HepG2 (cell line): ENCODE measurements around the gene RSF1. TPM values are rescaled to one million over a fixed set of nuclear protein-coding genes. Genes with fewer than 3 reads are reported as not detected.

Experiments
- ATAC-seq: fragments of 200-7000 bp; cut with Tn5 transposase; 3 replicates; pipeline ENCODE4 v1.9.1; 2020; ENCODE audit warnings: mild to moderate bottlenecking, moderate library complexity
- BruUV-seq: library from RNA; stranded (reverse); fragments of 400-500 nt; replicated peaks from 2 replicates; lab custom pipeline; 2021; lab: Mats Ljungman, UMichigan
- CTCF ChIA-PET: fragments of 300-600 bp; formaldehyde crosslinking; extraction: SDS; loops from one replicate; lab custom pipeline; 2021; ENCODE audit warnings: low total read pairs, inconsistent platforms, low intra/inter-chr PET ratio; lab: Yijun Ruan, JAX
- POLR2A ChIA-PET: fragments of 350-600 bp; sonication (Branson Sonifier 250); formaldehyde crosslinking; loops from one replicate; lab custom pipeline; 2020; ENCODE audit warnings: antibody characterized with exemption, inconsistent platforms; lab: Yijun Ruan, JAX
- DNase-seq: peaks from one replicate; pipeline ENCODE4 v3.0.0-alpha.2; 2015; ENCODE audit warnings: low spot score
- FAIRE-seq: peaks from 3 replicates; lab custom pipeline; 2011; peaks lifted over from hg19 to GRCh38; lab: Jason Lieb, UNC
- H2AFZ ChIP-seq: one replicate; pipeline ENCODE4 v1.6.1; 2011; ENCODE audit warnings: low read length, inconsistent platforms
- H3K27ac ChIP-seq: fragments of 300-600 bp; 3 replicates; pipeline ENCODE4 v1.8.0; 2011; ENCODE audit warnings: mixed run types, mild to moderate bottlenecking, mixed read lengths, low read length, inconsistent platforms; ENCODE audit not compliant: insufficient read depth; ENCODE audit errors: extremely low read length
- H3K27me3 ChIP-seq, 2 experiments: fragments of 200-600 bp in 1 of 2; 2 replicates in 1 of 2; 3 replicates in 1 of 2; pipeline versions ENCODE4 v1.6.0 to v1.8.0; 2011; ENCODE audit warnings: low read length in 2 of 2, mild to moderate bottlenecking in 2 of 2, moderate library complexity in 2 of 2, inconsistent platforms in 1 of 2; ENCODE audit not compliant: insufficient read depth in 2 of 2, control insufficient read depth in 1 of 2
- H3K36me3 ChIP-seq, 2 experiments: fragments of 200-600 bp in 1 of 2; replicated peaks in 1 of 2; 2 replicates in 1 of 2; 3 replicates in 1 of 2; pipeline versions ENCODE4 v1.5.1 to v1.8.0; 2011; ENCODE audit warnings: low read length in 2 of 2, inconsistent platforms in 1 of 2; ENCODE audit not compliant: insufficient read depth in 2 of 2, control insufficient read depth in 1 of 2
- H3K4me1 ChIP-seq: 2 replicates; pipeline ENCODE4 v1.5.1; 2012; ENCODE audit warnings: low read length, inconsistent platforms; ENCODE audit not compliant: insufficient read depth
- H3K4me2 ChIP-seq: 2 replicates; pipeline ENCODE4 v1.6.0; 2011; ENCODE audit warnings: low read depth, low read length, inconsistent platforms
- H3K4me3 ChIP-seq, 3 experiments: fragments of 200-600 bp in 1 of 3; sonication (generic), shearing (Covaris generic) in 1 of 3; replicated peaks in 1 of 3; 2 replicates each; pipeline ENCODE4 v1.5.1; 2011 to 2016; ENCODE audit warnings: low read length in 3 of 3, inconsistent platforms in 2 of 3, low read depth in 2 of 3, mild to moderate bottlenecking in 2 of 3, control low read depth in 1 of 3, mixed read lengths in 1 of 3; ENCODE audit not compliant: insufficient read depth in 1 of 3
- H3K79me2 ChIP-seq: one replicate; pipeline ENCODE4 v1.6.1; 2011; ENCODE audit warnings: low read length, inconsistent platforms; ENCODE audit not compliant: insufficient read depth
- H3K9ac ChIP-seq: 2 replicates; pipeline ENCODE4 v1.6.0; 2011; ENCODE audit warnings: mild to moderate bottlenecking, low read depth, low read length, inconsistent platforms; ENCODE audit not compliant: insufficient read depth
- H3K9me3 ChIP-seq: 2 replicates; pipeline ENCODE4 v1.5.1; 2012; ENCODE audit warnings: mild to moderate bottlenecking, low read length
- H4K20me1 ChIP-seq: 2 replicates; pipeline ENCODE4 v1.6.0; 2011; ENCODE audit warnings: inconsistent platforms, mild to moderate bottlenecking, low read length, moderate library complexity; ENCODE audit not compliant: insufficient read depth
- KDM6A ChIP-seq: IDR thresholded peaks from 2 replicates; pipeline ENCODE4 v1.6.1; 2016; ENCODE audit warnings: low read depth
- SRSF1 ChIP-seq: fragments of 200-400 bp; formaldehyde crosslinking; optimal IDR thresholded peaks from 2 replicates; pipeline ENCODE3; 2017; ENCODE audit warnings: mild to moderate bottlenecking, low read depth, low read length, moderate library complexity
- ZNF121 ChIP-seq: sonication (generic); formaldehyde crosslinking; IDR thresholded peaks from 2 replicates; pipeline ENCODE4 v1.5.0; 2020; ENCODE audit warnings: mild to moderate bottlenecking, missing genetic modification reagents
- ZNF550 ChIP-seq: sonication (generic); formaldehyde crosslinking; IDR thresholded peaks from 2 replicates; pipeline ENCODE4 v1.4.0; 2020; ENCODE audit warnings: mild to moderate bottlenecking, missing genetic modification reagents, borderline replicate concordance
- WGBS: methylation state at CpG from one replicate; pipeline ENCODE4 v1.1.6; 2017; ENCODE audit warnings: low lambda C conversion rate; 5-methylcytosine and 5-hydroxymethylcytosine counted together
- in situ Hi-C: cut with HindIII; loops from 2 replicates; pipeline ENCODE4 v1.10.0; 2017; ENCODE audit warnings: low pct_unique_long_range_greater_than_20kb; ENCODE audit not compliant: extremely low pct_ligation_motif_present
- intact Hi-C: fragments of 100-400 bp; cut with micrococcal nuclease; formaldehyde crosslinking; loops from one replicate; pipeline ENCODE4 v1.10.0; 2022; ENCODE audit not compliant: unreplicated experiment
- polyA plus RNA-seq, 8 experiments: library from polyadenylated mRNA; depleted of rRNA in 3 of 8; stranded (reverse) in 7 of 8; unstranded in 1 of 8; fragments of >200 nt; fragmentation: Illumina TruSeq in 4 of 8; extraction: Trizol in 4 of 8; gene quantifications; 2 replicates each; pipeline versions ENCODE4 v1.2.1 to v1.2.3, GENCODE V29; 2011 to 2016; ENCODE audit warnings: low read depth in 4 of 8, missing spikeins in 1 of 8, mixed read lengths in 1 of 8; ENCODE audit not compliant: insufficient read depth in 1 of 8
- total RNA-seq, 5 experiments: library from RNA; depleted of rRNA; stranded (reverse); fragments of >200 nt; fragmentation: Illumina TruSeq; extraction: Trizol; gene quantifications; 2 replicates each; pipeline ENCODE4 v1.2.3, GENCODE V29; 2016; ENCODE audit warnings: low read depth in 1 of 5
- TF ChIP-seq, protein P1 (sequence below): sonication (generic); formaldehyde crosslinking; IDR thresholded peaks from 2 replicates; pipeline ENCODE4 v1.9.0; 2022; ENCODE audit warnings: missing genetic modification reagents, mild to moderate bottlenecking, borderline replicate concordance

The RSF1 gene
- total and polyA plus RNA-seq, 2 of the 13 experiments (the other 11 are each of a cell fraction or from before 2014, with no cell fraction given): 15.5 to 33.1 TPM

DNA sequence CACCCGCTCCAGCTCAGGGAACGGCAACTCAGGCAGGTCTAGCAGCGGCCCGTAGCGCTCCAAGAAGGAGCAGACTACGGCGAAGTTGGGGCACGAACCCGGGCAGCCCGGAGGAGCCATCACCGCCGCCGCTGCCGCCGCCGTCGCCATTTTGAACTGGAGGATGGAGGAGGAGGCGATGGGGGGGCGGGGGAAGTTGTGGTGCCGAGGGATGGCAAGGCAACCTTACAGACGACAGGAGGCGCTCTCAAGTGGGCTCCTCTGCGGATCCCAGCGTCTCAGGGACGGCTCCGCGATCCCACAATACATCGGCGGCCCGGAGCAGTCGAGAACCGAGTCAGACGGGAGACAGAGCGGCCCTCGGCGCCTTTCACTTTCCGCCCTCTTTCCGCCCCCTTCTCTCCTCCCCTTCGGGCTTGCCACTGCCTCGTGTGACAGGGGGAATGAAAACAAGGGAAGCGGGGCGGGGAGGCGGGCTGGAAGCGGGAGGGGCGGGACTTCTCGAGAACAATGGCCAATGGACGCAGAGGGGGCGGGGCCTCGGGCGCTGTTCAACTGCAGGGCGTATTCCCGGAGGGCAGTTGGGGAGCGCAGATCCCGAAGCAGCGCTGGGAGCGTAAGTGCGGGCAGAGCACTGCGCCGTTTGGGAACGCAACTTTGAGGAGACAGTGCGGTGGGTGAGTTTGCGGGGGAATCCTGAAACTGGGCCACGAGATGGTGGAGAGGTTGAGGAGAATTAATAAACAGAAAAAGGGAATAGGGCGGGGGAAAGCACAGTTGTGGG is at the start of gene RSF1, which contains the start of gene AAMDC (continued):
- TF ChIP-seq, protein P1, sequence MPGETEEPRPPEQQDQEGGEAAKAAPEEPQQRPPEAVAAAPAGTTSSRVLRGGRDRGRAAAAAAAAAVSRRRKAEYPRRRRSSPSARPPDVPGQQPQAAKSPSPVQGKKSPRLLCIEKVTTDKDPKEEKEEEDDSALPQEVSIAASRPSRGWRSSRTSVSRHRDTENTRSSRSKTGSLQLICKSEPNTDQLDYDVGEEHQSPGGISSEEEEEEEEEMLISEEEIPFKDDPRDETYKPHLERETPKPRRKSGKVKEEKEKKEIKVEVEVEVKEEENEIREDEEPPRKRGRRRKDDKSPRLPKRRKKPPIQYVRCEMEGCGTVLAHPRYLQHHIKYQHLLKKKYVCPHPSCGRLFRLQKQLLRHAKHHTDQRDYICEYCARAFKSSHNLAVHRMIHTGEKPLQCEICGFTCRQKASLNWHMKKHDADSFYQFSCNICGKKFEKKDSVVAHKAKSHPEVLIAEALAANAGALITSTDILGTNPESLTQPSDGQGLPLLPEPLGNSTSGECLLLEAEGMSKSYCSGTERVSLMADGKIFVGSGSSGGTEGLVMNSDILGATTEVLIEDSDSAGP (CRISPR knock-in tag): peak; percentile 31

DNA sequence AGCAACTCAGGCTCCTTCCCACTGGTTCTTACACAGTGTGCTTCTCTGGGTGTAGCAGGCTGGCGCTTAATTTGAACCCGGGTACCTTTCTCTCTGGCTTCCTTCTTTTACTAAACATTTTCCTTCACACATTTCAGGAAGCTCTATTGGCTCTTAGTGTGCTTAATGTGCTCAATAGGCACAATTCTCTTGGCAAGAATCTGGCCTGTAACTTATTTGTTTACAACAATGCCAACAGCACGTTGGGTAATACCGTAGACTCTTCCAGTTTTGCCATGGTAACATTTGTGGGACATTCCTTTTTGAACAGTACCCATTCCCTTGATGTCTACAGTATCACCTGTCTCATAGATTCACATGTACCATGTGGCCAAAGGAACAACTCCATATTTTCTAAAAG is 48.2 kb upstream of the RSF1 start:
- Histone ChIP-seq H3K9me3 (no peaks in the 10 kb centered on the region), H3K9ac (no peak overlapping the region), H3K36me3 (peaks cover 2 to 14% of the 10 kb centered on the region in 2 experiments), H3K27ac (no peak overlapping the region), H3K4me1 (no peaks in the 10 kb centered on the region), H3K4me2 (no peak overlapping the region), H3K79me2 (no peaks in the 10 kb centered on the region), H2AFZ (no peak overlapping the region), H4K20me1 (no peaks in the 10 kb centered on the region), H3K4me3 (no peak overlapping the region), H3K27me3 (no peaks in the 10 kb centered on the region)
- intact Hi-C loops (no loop called here), in situ Hi-C loops (no loop called here)
- ATAC-seq: no peak
- TF ChIP-seq ZNF121 (CRISPR knock-in tag): no peak
- TF ChIP-seq SRSF1: no peak
- TF ChIP-seq ZNF550 (CRISPR knock-in tag): no peak
- no peak for TF ChIP-seq KDM6A (CRISPR knock-in tag)
- POLR2A ChIA-PET: no interaction called here
- no peak for FAIRE-seq
- DNase-seq: no peak
- no TSS peak for BruUV-seq
- 91% methylated on average over 4 of the region's 4 CpGs for WGBS
- CTCF ChIA-PET: no interaction called here
